Measurements from ENCODE around the gene SHISA7.
"Not testable (repeated sequence)": the region's sequence is repeated elsewhere in the genome, so short reads cannot be mapped to it uniquely, and the experiment has no call there.

SHISA7 gene

GRCh38 chr19:55448175-55448490, 5.0 kb upstream of the SHISA7 start:
- not testable (repeated sequence) for H3K4me3 ChIP-seq (ENCODE audit: low read depth, low read length)

- H3K4me3 ChIP-seq (ENCODE audit: low read depth, low read length): no peak overlapping the region
Observed at GRCh38 chr19:55447421-55448174, 4.5 kb upstream of the SHISA7 start.

GRCh38 chr19:55446060-55446459, 3.0 kb upstream of the SHISA7 start:
- H3K4me3 ChIP-seq (ENCODE audit: low read depth, low read length): no peak overlapping the region

GRCh38 chr19:55444646-55445045, 1.5 kb upstream of the SHISA7 start:
- H3K4me3 ChIP-seq (ENCODE audit: low read depth, low read length): no peak overlapping the region

GRCh38 chr19:55443824-55444480, 852 bp upstream of the SHISA7 start:
- H3K4me3 ChIP-seq (ENCODE audit: low read depth, low read length): no peak overlapping the region

- no peak overlapping the region for H3K4me3 ChIP-seq (ENCODE audit: low read depth, low read length)
Observed at GRCh38 chr19:55442372-55442961, 633 bp downstream of the SHISA7 start.

GRCh38 chr19:55441692-55442321, 1.3 kb downstream of the SHISA7 start:
- no peak overlapping the region for H3K4me3 ChIP-seq (ENCODE audit: low read depth, low read length)

GRCh38 chr19:55441319-55441691, 1.8 kb downstream of the SHISA7 start:
- H3K4me3 ChIP-seq (ENCODE audit: low read depth, low read length): no peak overlapping the region

- H3K4me3 ChIP-seq (ENCODE audit: low read depth, low read length): peak overlapping the region; percentile 22
Observed at GRCh38 chr19:55440411-55441105, 2.5 kb downstream of the SHISA7 start.

- no peak overlapping the region for H3K4me3 ChIP-seq (ENCODE audit: low read depth, low read length)
Observed at GRCh38 chr19:55439052-55439451, 4.0 kb downstream of the SHISA7 start.

- no peak overlapping the region for H3K4me3 ChIP-seq (ENCODE audit: low read depth, low read length)
Observed at GRCh38 chr19:55437410-55437809, 5.7 kb downstream of the SHISA7 start.

GRCh38 chr19:55436847-55437246, 6.3 kb downstream of the SHISA7 start:
- H3K4me3 ChIP-seq (ENCODE audit: low read depth, low read length): no peak overlapping the region

- H3K4me3 ChIP-seq (ENCODE audit: low read depth, low read length): no peak overlapping the region
Observed at GRCh38 chr19:55435020-55435419, 8.1 kb downstream of the SHISA7 start.

- no peak overlapping the region for H3K4me3 ChIP-seq (ENCODE audit: low read depth, low read length)
Observed at GRCh38 chr19:55434356-55434919, 8.7 kb downstream of the SHISA7 start.

GRCh38 chr19:55433292-55433691, 9.8 kb downstream of the SHISA7 start:
- no peak overlapping the region for H3K4me3 ChIP-seq (ENCODE audit: low read depth, low read length)

GRCh38 chr19:55432241-55432959, 10.7 kb downstream of the SHISA7 start:
- no peak overlapping the region for H3K4me3 ChIP-seq (ENCODE audit: low read depth, low read length)

- H3K4me3 ChIP-seq (ENCODE audit: low read depth, low read length): no peak overlapping the region
Observed at GRCh38 chr19:55431183-55431582, 11.9 kb downstream of the SHISA7 start.

- no peak overlapping the region for H3K4me3 ChIP-seq (ENCODE audit: low read depth, low read length)
Observed at GRCh38 chr19:55426042-55426441, 17.1 kb downstream of the SHISA7 start.

- H3K4me3 ChIP-seq (ENCODE audit: low read depth, low read length): no peak overlapping the region
Observed at GRCh38 chr19:55424518-55424917, 18.6 kb downstream of the SHISA7 start.

GRCh38 chr19:55423225-55424005, 19.7 kb downstream of the SHISA7 start:
- H3K4me3 ChIP-seq (ENCODE audit: low read depth, low read length): no peak overlapping the region

Data from iPS-11a (cell line).